Colonic mucosa (tissue), 4 donors: ENCODE measurements around the gene WSB1. TPM values are rescaled to one million over a fixed set of nuclear protein-coding genes. Genes with fewer than 3 reads are reported as not detected.
"Not testable (repeated sequence)": the region's sequence is repeated elsewhere in the genome, so short reads cannot be mapped to it uniquely, and the experiment has no call there.

Experiments used
- DNase-seq: peaks from one replicate; pipeline ENCODE4 v3.0.0-alpha.2; 2020
- H3K27ac ChIP-seq: fragments of 200-600 bp; one replicate; pipeline ENCODE4 v1.8.0; 2021
- H3K27me3 ChIP-seq: fragments of 200-600 bp; one replicate; pipeline ENCODE4 v1.8.0; 2021
- H3K36me3 ChIP-seq: fragments of 200-600 bp; one replicate; pipeline ENCODE4 v1.8.0; 2021
- H3K4me1 ChIP-seq: fragments of 200-600 bp; one replicate; pipeline ENCODE4 v1.8.0; 2021; ENCODE audit warnings: mild to moderate bottlenecking
- H3K4me3 ChIP-seq: fragments of 200-600 bp; one replicate; pipeline ENCODE4 v1.8.0; 2021
- H3K9ac ChIP-seq, 2 donors: one replicate each; pipeline ENCODE4 v1.7.0; 2013; ENCODE audit warnings: control low read depth in 2 of 2, low read depth in 2 of 2, low read length in 2 of 2
- H3K9me3 ChIP-seq: fragments of 200-600 bp; one replicate; pipeline ENCODE4 v1.8.0; 2021
- intact Hi-C: fragments of 100-400 bp; cut with DNase I; formaldehyde crosslinking; loops from one replicate; pipeline ENCODE4 v1.14.1; 2022
- total RNA-seq, 2 donors: library from RNA; stranded (reverse); fragmentation: NEBNext Ultra II Directional in 1 of 2; extraction: Animal tissue kit (Norgen Biotek cat#: 25700) in 1 of 2; gene quantifications; one replicate each; pipeline ENCODE4 v1.2.1, GENCODE V29; 2021
- TF ChIP-seq, protein P1 (sequence below): fragments of 200-600 bp; IDR thresholded peaks from one replicate; pipeline ENCODE4 v1.8.0; 2022; ENCODE audit warnings: antibody characterized with exemption, mild to moderate bottlenecking
- donor health status: healthy.
- donor health status: DM: no; HTN: no; CAD: no.
- donor health status: DM: no; HTN: no; CAD: no.

WSB1 gene
- total RNA-seq, 2 donors from 2014 or later: 94.2 to 150 TPM

DNA sequence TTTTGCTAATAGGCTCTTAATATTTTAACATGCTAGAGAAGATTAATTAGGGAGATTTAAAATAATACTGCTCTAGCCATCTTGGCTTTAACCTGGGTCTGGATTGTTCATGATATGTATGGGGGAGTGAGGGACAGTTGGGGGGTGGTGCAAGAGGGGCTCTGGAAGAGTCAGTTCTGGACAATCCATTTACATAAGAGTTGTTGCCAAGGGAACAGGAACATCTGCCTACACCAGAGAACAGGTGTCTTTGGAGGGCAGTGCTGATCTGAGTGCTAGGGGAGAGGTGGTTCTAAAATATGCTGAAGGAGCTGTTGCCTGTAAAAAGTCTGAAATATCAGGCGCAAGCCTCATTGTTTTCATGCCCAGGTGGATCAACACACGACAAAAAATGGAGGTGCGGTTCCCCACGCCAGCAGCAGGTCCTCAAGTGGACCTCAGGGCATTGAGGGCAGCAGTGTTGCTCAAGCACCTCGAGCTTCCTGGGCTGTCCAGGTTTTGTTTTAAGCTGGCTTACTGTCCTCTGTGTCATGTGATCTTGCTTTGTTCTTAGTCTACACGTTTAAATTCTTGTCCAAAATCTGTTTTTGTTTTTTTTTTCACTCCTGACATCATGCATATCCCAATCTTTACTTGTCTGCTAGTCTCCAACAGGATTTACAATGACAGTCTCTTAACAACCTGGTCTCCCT, 25.4 kb upstream of the WSB1 start:
- TF ChIP-seq, protein P1, sequence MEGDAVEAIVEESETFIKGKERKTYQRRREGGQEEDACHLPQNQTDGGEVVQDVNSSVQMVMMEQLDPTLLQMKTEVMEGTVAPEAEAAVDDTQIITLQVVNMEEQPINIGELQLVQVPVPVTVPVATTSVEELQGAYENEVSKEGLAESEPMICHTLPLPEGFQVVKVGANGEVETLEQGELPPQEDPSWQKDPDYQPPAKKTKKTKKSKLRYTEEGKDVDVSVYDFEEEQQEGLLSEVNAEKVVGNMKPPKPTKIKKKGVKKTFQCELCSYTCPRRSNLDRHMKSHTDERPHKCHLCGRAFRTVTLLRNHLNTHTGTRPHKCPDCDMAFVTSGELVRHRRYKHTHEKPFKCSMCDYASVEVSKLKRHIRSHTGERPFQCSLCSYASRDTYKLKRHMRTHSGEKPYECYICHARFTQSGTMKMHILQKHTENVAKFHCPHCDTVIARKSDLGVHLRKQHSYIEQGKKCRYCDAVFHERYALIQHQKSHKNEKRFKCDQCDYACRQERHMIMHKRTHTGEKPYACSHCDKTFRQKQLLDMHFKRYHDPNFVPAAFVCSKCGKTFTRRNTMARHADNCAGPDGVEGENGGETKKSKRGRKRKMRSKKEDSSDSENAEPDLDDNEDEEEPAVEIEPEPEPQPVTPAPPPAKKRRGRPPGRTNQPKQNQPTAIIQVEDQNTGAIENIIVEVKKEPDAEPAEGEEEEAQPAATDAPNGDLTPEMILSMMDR: no peak
- Histone ChIP-seq H3K27ac (no peak overlapping the region), H3K9ac (no peak overlapping the region), H3K9me3 (no peaks in the 10 kb centered on the region), H3K4me1 (peaks cover 5% of the 10 kb centered on the region), H3K4me3 (no peak overlapping the region), H3K36me3 (no peaks in the 10 kb centered on the region), H3K27me3 (no peaks in the 10 kb centered on the region)
- intact Hi-C loops: no loop called here
- no peak for DNase-seq

DNA sequence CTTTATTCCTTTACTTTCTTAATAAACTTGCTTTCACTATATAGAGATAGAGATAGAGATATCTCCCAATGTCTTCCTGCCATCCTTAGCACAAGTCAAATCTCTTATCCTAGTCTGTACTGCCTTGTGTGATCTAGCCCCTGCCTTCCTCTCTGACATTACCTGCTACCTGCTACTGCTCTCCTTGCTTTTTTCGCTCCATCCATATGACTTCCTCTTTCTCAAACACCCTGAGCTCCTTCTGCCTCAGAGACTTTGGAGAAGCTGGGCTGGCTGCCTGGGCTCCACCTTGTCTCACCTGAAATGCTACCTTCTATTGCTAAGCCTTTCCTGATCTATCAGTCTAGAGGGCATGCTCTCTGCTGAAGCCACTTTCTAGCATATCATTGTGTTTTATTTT, 24.7 kb upstream of the WSB1 start:
- Histone ChIP-seq H3K27ac (no peak overlapping the region), H3K4me3 (no peak overlapping the region), H3K4me1 (peaks cover 5% of the 10 kb centered on the region), H3K9me3 (no peaks in the 10 kb centered on the region), H3K36me3 (no peaks in the 10 kb centered on the region), H3K27me3 (no peaks in the 10 kb centered on the region), H3K9ac (no peak overlapping the region)
- intact Hi-C loops: no loop called here
- TF ChIP-seq, protein P1: no peak
- DNase-seq: no peak

GRCh38 chr17:27269974-27270373, 23.9 kb upstream of the WSB1 start:
- Histone ChIP-seq H3K9me3 (no peaks in the 10 kb centered on the region), H3K4me1 (peaks cover under 1% of the 10 kb centered on the region), H3K27ac (no peak overlapping the region), H3K4me3 (no peak overlapping the region), H3K36me3 (no peaks in the 10 kb centered on the region), H3K9ac (no peak overlapping the region), H3K27me3 (no peaks in the 10 kb centered on the region)
- no peak for DNase-seq
- intact Hi-C loops: no loop called here
- TF ChIP-seq, protein P1: no peak

DNA sequence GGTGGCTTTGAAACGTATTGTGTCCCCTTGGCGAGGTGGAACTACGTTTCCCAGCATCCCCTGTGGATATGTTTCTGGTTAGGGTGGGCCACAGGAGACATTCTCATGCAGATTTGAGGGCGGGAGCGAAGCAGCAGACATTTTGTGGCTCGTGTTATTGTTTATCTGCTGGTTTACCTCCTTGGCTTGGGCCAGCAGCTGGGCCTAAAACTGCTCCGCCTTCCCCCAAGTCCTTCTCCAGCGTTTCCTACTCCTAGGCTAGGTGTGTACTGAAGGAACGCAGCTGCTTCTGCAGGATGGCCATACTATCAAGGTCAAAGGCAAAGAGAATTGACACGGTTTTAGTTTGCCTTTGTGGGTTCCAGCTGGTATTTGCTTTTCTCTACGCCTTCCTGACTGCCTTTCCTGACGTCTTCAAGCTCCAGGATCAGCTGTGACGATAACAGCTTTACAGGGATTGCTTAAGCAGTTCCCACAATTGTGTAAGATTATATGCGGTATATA, 17.2 kb upstream of the WSB1 start:
- Histone ChIP-seq H3K9ac (no peak overlapping the region), H3K9me3 (no peaks in the 10 kb centered on the region)

GRCh38 chr17:27279132-27279531, 14.8 kb upstream of the WSB1 start:
- DNase-seq, H3K9me3 ChIP-seq, H3K27me3 ChIP-seq, H3K4me3 ChIP-seq, H3K27ac ChIP-seq, intact Hi-C loops, H3K9ac ChIP-seq, H3K4me1 ChIP-seq, H3K36me3 ChIP-seq: not testable (repeated sequence)

More for the DNA sequence above, 17.2 kb upstream of the WSB1 start:
- Histone ChIP-seq H3K4me3 (no peak overlapping the region), H3K36me3 (no peaks in the 10 kb centered on the region), H3K27me3 (no peaks in the 10 kb centered on the region), H3K4me1 (no peaks in the 10 kb centered on the region), H3K27ac (no peak overlapping the region)
- TF ChIP-seq, protein P1: no peak
- intact Hi-C loops: no loop called here
- DNase-seq: no peak

- H3K4me1 ChIP-seq: no peaks in the 10 kb centered on the region
- no peak for DNase-seq
- H3K9me3 ChIP-seq: no peaks in the 10 kb centered on the region
- no peak overlapping the region for H3K27ac ChIP-seq
- no peaks in the 10 kb centered on the region for H3K36me3 ChIP-seq
- no peak overlapping the region for H3K4me3 ChIP-seq
- intact Hi-C loops: no loop called here
- no peaks in the 10 kb centered on the region for H3K27me3 ChIP-seq
- no peak overlapping the region for H3K9ac ChIP-seq
- TF ChIP-seq, protein P1: no peak
Observed at GRCh38 chr17:27280527-27280926, 13.4 kb upstream of the WSB1 start.
